GM12878 (cell line): ENCODE data around the gene DLG2. TPM values are rescaled to one million over a fixed set of nuclear protein-coding genes. Genes with fewer than 3 reads are reported as not detected.

Source experiments
- ATAC-seq: fragments of 200-7000 bp; cut with Tn5 transposase; 3 replicates; pipeline ENCODE4 v1.9.1; 2020; ENCODE audit warnings: mild to moderate bottlenecking, moderate library complexity
- BruUV-seq: library from RNA; stranded (reverse); fragments of 400-500 nt; replicated peaks from 2 replicates; lab custom pipeline; 2021; lab: Mats Ljungman, UMichigan
- CTCF ChIA-PET: fragments of 300-600 bp; sonication (Branson Sonifier 250); formaldehyde crosslinking; extraction: SDS; loops from one replicate; lab custom pipeline; 2021; ENCODE audit warnings: inconsistent platforms; lab: Yijun Ruan, JAX
- POLR2A ChIA-PET: fragments of 350-600 bp; formaldehyde crosslinking; extraction: SDS; loops from one replicate; lab custom pipeline; 2021; ENCODE audit warnings: inconsistent platforms; lab: Charles Lee
- RAD21 ChIA-PET: fragments of 300-600 bp; sonication (Branson Sonifier 250); formaldehyde crosslinking; loops from one replicate; lab custom pipeline; 2023; ENCODE audit warnings: antibody characterized with exemption; ENCODE audit not compliant: unreplicated experiment; lab: Charles Lee
- SMC1A ChIA-PET: fragments of 300-600 bp; sonication (Branson Sonifier 250); formaldehyde crosslinking; loops from one replicate; lab custom pipeline; 2023; ENCODE audit not compliant: unreplicated experiment, uncharacterized antibody; lab: Charles Lee
- DNase-seq: peaks from one replicate; pipeline ENCODE4 v3.0.0-alpha.2; 2011; ENCODE audit warnings: low read depth, low spot score
- FAIRE-seq: peaks from 3 replicates; lab custom pipeline; 2011; peaks lifted over from hg19 to GRCh38; lab: Jason Lieb, UNC
- H2AFZ ChIP-seq: 2 replicates; pipeline ENCODE4 v1.6.0; 2011; ENCODE audit warnings: low read depth, low read length, control low read depth; ENCODE audit not compliant: control insufficient read depth
- H3K27ac ChIP-seq: 2 replicates; pipeline ENCODE4 v1.5.1; 2011; ENCODE audit warnings: control low read depth; ENCODE audit not compliant: control insufficient read depth, insufficient read depth
- H3K27me3 ChIP-seq, 2 experiments: replicated peaks in 1 of 2; 2 replicates each; pipeline versions ENCODE4 v1.6.0 to v1.6.1; 2011; ENCODE audit warnings: low read length in 1 of 2; ENCODE audit not compliant: control insufficient read depth in 2 of 2, insufficient read depth in 2 of 2
- H3K36me3 ChIP-seq, 2 experiments: 2 replicates each; pipeline ENCODE4 v1.5.1; 2011; ENCODE audit warnings: low read length in 1 of 2; ENCODE audit not compliant: control insufficient read depth in 2 of 2, insufficient read depth in 2 of 2
- H3K4me1 ChIP-seq: 2 replicates; pipeline ENCODE4 v1.6.1; 2011; ENCODE audit warnings: mild to moderate bottlenecking, low read length, moderate library complexity, mixed read lengths; ENCODE audit not compliant: control insufficient read depth, insufficient read depth
- H3K4me2 ChIP-seq: 2 replicates; pipeline ENCODE4 v1.6.0; 2011; ENCODE audit warnings: control low read depth; ENCODE audit not compliant: control insufficient read depth, insufficient read depth
- H3K4me3 ChIP-seq: fragments of 200-600 bp; sonication (generic); 2 replicates; pipeline ENCODE4 v1.5.1; 2016
- H3K79me2 ChIP-seq: 2 replicates; pipeline ENCODE4 v1.6.0; 2011; ENCODE audit warnings: low read length; ENCODE audit not compliant: control insufficient read depth, insufficient read depth
- H3K9ac ChIP-seq: 2 replicates; pipeline ENCODE4 v1.8.0; 2011; ENCODE audit warnings: low read length, control low read depth, mixed read lengths; ENCODE audit not compliant: control insufficient read depth, insufficient read depth
- H3K9me3 ChIP-seq: replicated peaks from 3 replicates; pipeline ENCODE4 v1.5.1; 2011; ENCODE audit warnings: mild to moderate bottlenecking, low read length; ENCODE audit not compliant: control insufficient read depth, insufficient read depth
- H4K20me1 ChIP-seq: 2 replicates; pipeline ENCODE4 v1.6.0; 2011; ENCODE audit not compliant: control insufficient read depth, insufficient read depth
- EGR1 ChIP-seq, 2 experiments: IDR thresholded peaks; 1 replicate in 1 of 2; 2 replicates in 1 of 2; pipeline ENCODE4 v1.6.1; 2011 to 2012; ENCODE audit warnings: low read depth in 2 of 2, low read length in 2 of 2, borderline replicate concordance in 1 of 2, mild to moderate bottlenecking in 1 of 2, moderate library complexity in 1 of 2
- POLR2AphosphoS2 ChIP-seq: IDR thresholded peaks from 2 replicates; pipeline ENCODE4 v1.6.1; 2011; ENCODE audit warnings: low read depth, mild to moderate bottlenecking, low read length, improper control_type of control experiment, moderate library complexity
- SMAD5 ChIP-seq: IDR thresholded peaks from 2 replicates; pipeline ENCODE4 v1.6.1; 2016; ENCODE audit warnings: antibody characterized with exemption, low read depth
- in situ Hi-C: fragments of 300-500 bp; cut with MboI; formaldehyde crosslinking; loops from 9 replicates; pipeline ENCODE4 v1.14.3; 2018; ENCODE audit warnings: mixed read lengths
- intact Hi-C: fragments of 100-400 bp; cut with micrococcal nuclease; formaldehyde crosslinking; loops from one replicate; pipeline ENCODE4 v1.14.2; 2022; ENCODE audit not compliant: unreplicated experiment
- polyA plus RNA-seq, 11 experiments: library from polyadenylated mRNA; depleted of rRNA in 4 of 11; unstranded in 6 of 11; stranded (reverse) in 5 of 11; fragments of >200 nt; fragmentation: Nextera tagmentation in 4 of 11; fragmentation: Illumina TruSeq in 1 of 11; extraction: Ambion mirVana in 4 of 11; extraction: Trizol in 1 of 11; gene quantifications; 1 replicate in 1 of 11; 2 replicates in 10 of 11; pipeline versions ENCODE4 v1.2.1 to v1.2.3, GENCODE V29; 2011 to 2016; ENCODE audit warnings: inconsistent platforms in 2 of 11, missing spikeins in 2 of 11, low read depth in 1 of 11
- total RNA-seq, 4 experiments: library from RNA; depleted of rRNA in 3 of 4; stranded (reverse); fragments of >200 nt in 3 of 4; fragmentation: Illumina TruSeq in 1 of 4; extraction: Trizol in 1 of 4; gene quantifications; 2 replicates each; pipeline versions ENCODE4 v1.2.1 to v1.2.3, GENCODE V29; 2013 to 2021
- TF ChIP-seq, protein P1 (sequence below): fragments of 450-650 bp; conservative IDR thresholded peaks from 2 replicates; pipeline ENCODE4 v1.6.1; 2017; ENCODE audit warnings: mild to moderate bottlenecking, moderate library complexity
- TF ChIP-seq, protein P2 (sequence below): fragments of 150-350 bp; IDR thresholded peaks from 2 replicates; pipeline ENCODE4 v1.6.1; 2016; ENCODE audit warnings: low read depth, low read length
- TF ChIP-seq, protein P3 (sequence below): fragments of 450-650 bp; IDR thresholded peaks from 2 replicates; pipeline ENCODE4 v1.6.1; 2016; ENCODE audit warnings: mild to moderate bottlenecking
- TF ChIP-seq, protein P4 (sequence below): IDR thresholded peaks from 2 replicates; pipeline ENCODE4 v1.6.1; 2012; ENCODE audit warnings: mild to moderate bottlenecking, low read depth, low read length
- TF ChIP-seq, protein P5 (sequence below): fragments of 450-650 bp; formaldehyde crosslinking; IDR thresholded peaks from 2 replicates; pipeline ENCODE4 v1.4.0; 2020; ENCODE audit warnings: mild to moderate bottlenecking, moderate library complexity

Gene DLG2
- total and polyA plus RNA-seq, 10 of the 15 experiments (the other 5 are each of a cell fraction or from before 2014, with no cell fraction given): 0.09 to 0.98 (median 0.35) TPM

DNA sequence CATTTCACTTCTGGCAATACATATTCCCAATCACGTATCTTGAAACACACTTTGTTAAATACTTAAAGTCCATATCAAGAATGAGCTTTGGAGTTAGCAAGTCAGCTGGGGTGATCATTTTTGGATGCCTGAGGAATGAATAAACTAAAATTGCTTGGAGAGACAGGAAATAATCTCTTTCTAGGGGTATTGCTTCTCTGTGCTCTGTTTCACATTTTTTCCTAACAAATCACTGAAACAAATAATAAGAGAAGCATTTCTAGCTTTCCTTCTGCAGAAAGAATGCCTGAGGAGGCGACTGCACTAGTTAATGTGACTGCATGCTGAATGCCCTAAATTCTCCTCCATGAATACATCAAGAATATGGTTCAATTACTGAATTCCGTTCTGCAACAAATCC, 1799.6 kb downstream of the DLG2 start (continued):
- TF ChIP-seq, protein P1, sequence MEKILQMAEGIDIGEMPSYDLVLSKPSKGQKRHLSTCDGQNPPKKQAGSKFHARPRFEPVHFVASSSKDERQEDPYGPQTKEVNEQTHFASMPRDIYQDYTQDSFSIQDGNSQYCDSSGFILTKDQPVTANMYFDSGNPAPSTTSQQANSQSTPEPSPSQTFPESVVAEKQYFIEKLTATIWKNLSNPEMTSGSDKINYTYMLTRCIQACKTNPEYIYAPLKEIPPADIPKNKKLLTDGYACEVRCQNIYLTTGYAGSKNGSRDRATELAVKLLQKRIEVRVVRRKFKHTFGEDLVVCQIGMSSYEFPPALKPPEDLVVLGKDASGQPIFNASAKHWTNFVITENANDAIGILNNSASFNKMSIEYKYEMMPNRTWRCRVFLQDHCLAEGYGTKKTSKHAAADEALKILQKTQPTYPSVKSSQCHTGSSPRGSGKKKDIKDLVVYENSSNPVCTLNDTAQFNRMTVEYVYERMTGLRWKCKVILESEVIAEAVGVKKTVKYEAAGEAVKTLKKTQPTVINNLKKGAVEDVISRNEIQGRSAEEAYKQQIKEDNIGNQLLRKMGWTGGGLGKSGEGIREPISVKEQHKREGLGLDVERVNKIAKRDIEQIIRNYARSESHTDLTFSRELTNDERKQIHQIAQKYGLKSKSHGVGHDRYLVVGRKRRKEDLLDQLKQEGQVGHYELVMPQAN: no peak
- TF ChIP-seq EGR1 (IDR thresholded peaks at IDR 0.05; ENCODE audit: borderline replicate concordance in 1 of 2, low read depth in 2 of 2, low read length in 2 of 2): no peak
- TF ChIP-seq, protein P2, sequence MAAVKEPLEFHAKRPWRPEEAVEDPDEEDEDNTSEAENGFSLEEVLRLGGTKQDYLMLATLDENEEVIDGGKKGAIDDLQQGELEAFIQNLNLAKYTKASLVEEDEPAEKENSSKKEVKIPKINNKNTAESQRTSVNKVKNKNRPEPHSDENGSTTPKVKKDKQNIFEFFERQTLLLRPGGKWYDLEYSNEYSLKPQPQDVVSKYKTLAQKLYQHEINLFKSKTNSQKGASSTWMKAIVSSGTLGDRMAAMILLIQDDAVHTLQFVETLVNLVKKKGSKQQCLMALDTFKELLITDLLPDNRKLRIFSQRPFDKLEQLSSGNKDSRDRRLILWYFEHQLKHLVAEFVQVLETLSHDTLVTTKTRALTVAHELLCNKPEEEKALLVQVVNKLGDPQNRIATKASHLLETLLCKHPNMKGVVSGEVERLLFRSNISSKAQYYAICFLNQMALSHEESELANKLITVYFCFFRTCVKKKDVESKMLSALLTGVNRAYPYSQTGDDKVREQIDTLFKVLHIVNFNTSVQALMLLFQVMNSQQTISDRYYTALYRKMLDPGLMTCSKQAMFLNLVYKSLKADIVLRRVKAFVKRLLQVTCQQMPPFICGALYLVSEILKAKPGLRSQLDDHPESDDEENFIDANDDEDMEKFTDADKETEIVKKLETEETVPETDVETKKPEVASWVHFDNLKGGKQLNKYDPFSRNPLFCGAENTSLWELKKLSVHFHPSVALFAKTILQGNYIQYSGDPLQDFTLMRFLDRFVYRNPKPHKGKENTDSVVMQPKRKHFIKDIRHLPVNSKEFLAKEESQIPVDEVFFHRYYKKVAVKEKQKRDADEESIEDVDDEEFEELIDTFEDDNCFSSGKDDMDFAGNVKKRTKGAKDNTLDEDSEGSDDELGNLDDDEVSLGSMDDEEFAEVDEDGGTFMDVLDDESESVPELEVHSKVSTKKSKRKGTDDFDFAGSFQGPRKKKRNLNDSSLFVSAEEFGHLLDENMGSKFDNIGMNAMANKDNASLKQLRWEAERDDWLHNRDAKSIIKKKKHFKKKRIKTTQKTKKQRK: no peak
- no peak for TF ChIP-seq POLR2AphosphoS2

DNA sequence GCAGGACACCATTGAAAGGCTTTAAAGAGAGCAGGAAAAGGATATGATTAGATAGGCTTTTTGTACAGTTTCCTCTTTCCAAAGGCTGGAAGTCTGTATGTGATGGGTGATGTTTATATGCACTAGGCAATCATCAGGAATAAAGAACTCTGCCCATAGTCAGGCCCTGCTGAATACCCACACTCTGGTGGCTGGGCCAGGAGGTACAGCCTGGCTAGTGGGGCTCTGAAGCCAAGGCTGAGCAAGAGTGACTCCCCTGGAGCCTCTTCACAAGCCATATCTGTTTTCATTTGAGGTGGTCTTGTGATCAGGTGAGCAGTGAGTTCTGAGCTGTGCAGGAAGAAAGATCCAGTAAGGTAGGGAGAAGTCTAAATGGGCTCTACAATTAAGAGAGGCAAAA, 1801.1 kb downstream of the DLG2 start:
- Histone ChIP-seq H2AFZ (no peak overlapping the region), H3K4me3 (no peak overlapping the region), H3K4me2 (no peak overlapping the region), H3K4me1 (no peaks in the 10 kb centered on the region), H3K36me3 (no peaks in the 10 kb centered on the region), H3K9ac (no peak overlapping the region), H3K9me3 (no peaks in the 10 kb centered on the region), H3K79me2 (no peaks in the 10 kb centered on the region), H3K27me3 (no peaks in the 10 kb centered on the region), H3K27ac (no peak overlapping the region), H4K20me1 (no peaks in the 10 kb centered on the region)
- CTCF ChIA-PET: interaction anchor here (2.5 kb wide), 1 partner anchor 435 kb away, joined by 9 read pairs; no protein-coding TSS in a partner anchor
- FAIRE-seq (no peak), ATAC-seq (no peak), DNase-seq (no peak)
- intact Hi-C loops: no loop called here
- RAD21 ChIA-PET: interaction anchor here (1.6 kb wide), 1 partner anchor 737 kb away, joined by 5 read pairs; no protein-coding TSS in a partner anchor
- SMC1A ChIA-PET: no interaction called here
- BruUV-seq: no TSS peak
- in situ Hi-C loops: no loop called here
- POLR2A ChIA-PET: no interaction called here
- TF ChIP-seq, protein P3, sequence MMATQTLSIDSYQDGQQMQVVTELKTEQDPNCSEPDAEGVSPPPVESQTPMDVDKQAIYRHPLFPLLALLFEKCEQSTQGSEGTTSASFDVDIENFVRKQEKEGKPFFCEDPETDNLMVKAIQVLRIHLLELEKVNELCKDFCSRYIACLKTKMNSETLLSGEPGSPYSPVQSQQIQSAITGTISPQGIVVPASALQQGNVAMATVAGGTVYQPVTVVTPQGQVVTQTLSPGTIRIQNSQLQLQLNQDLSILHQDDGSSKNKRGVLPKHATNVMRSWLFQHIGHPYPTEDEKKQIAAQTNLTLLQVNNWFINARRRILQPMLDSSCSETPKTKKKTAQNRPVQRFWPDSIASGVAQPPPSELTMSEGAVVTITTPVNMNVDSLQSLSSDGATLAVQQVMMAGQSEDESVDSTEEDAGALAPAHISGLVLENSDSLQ: no peak
- no peak for TF ChIP-seq SMAD5
- TF ChIP-seq, protein P4, sequence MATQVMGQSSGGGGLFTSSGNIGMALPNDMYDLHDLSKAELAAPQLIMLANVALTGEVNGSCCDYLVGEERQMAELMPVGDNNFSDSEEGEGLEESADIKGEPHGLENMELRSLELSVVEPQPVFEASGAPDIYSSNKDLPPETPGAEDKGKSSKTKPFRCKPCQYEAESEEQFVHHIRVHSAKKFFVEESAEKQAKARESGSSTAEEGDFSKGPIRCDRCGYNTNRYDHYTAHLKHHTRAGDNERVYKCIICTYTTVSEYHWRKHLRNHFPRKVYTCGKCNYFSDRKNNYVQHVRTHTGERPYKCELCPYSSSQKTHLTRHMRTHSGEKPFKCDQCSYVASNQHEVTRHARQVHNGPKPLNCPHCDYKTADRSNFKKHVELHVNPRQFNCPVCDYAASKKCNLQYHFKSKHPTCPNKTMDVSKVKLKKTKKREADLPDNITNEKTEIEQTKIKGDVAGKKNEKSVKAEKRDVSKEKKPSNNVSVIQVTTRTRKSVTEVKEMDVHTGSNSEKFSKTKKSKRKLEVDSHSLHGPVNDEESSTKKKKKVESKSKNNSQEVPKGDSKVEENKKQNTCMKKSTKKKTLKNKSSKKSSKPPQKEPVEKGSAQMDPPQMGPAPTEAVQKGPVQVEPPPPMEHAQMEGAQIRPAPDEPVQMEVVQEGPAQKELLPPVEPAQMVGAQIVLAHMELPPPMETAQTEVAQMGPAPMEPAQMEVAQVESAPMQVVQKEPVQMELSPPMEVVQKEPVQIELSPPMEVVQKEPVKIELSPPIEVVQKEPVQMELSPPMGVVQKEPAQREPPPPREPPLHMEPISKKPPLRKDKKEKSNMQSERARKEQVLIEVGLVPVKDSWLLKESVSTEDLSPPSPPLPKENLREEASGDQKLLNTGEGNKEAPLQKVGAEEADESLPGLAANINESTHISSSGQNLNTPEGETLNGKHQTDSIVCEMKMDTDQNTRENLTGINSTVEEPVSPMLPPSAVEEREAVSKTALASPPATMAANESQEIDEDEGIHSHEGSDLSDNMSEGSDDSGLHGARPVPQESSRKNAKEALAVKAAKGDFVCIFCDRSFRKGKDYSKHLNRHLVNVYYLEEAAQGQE: no peak
- TF ChIP-seq, protein P5, sequence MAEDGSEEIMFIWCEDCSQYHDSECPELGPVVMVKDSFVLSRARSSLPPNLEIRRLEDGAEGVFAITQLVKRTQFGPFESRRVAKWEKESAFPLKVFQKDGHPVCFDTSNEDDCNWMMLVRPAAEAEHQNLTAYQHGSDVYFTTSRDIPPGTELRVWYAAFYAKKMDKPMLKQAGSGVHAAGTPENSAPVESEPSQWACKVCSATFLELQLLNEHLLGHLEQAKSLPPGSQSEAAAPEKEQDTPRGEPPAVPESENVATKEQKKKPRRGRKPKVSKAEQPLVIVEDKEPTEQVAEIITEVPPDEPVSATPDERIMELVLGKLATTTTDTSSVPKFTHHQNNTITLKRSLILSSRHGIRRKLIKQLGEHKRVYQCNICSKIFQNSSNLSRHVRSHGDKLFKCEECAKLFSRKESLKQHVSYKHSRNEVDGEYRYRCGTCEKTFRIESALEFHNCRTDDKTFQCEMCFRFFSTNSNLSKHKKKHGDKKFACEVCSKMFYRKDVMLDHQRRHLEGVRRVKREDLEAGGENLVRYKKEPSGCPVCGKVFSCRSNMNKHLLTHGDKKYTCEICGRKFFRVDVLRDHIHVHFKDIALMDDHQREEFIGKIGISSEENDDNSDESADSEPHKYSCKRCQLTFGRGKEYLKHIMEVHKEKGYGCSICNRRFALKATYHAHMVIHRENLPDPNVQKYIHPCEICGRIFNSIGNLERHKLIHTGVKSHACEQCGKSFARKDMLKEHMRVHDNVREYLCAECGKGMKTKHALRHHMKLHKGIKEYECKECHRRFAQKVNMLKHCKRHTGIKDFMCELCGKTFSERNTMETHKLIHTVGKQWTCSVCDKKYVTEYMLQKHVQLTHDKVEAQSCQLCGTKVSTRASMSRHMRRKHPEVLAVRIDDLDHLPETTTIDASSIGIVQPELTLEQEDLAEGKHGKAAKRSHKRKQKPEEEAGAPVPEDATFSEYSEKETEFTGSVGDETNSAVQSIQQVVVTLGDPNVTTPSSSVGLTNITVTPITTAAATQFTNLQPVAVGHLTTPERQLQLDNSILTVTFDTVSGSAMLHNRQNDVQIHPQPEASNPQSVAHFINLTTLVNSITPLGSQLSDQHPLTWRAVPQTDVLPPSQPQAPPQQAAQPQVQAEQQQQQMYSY (CRISPR knock-in tag): no peak
